SW 1271 (cell line): Measurements from ENCODE around the gene GOLGB1.
"Not testable (repeated sequence)": the region's sequence is repeated elsewhere in the genome, so short reads cannot be mapped to it uniquely, and the experiment has no call there.

Experiments used
- DNase-seq, 2 experiments: peaks; one replicate each; lab custom pipeline; 2025; lab: John Stamatoyannopoulos, UW

GOLGB1 gene

GRCh38 chr3:121690777-121691405, 58.6 kb downstream of the GOLGB1 start:
- no peak for DNase-seq

- DNase-seq = not testable (repeated sequence)
Observed at GRCh38 chr3:121688747-121689146, 60.8 kb downstream of the GOLGB1 start.

- no peak for DNase-seq
Observed at GRCh38 chr3:121681792-121682191, 67.7 kb downstream of the GOLGB1 start.

DNA sequence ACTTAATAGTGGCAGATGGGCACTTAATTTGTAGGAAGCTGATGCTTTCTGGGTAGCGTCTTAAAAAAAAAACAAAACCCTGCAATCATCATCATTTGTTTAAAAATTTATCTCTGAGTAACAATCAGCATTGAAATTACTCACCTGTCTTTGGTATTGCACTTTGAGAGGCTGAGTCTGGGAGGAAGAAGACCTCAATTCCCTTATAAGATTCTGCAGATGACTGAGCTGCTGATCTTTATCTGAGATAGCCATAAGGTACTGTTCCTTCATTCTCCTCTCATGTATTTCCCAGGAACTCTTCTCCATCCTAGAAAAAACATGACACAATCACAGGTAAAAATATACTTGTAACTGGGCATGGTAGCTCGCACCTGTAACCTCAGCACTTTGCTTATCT, 72.4 kb downstream of the GOLGB1 start:
- no peak for DNase-seq

GRCh38 chr3:121670676-121671075, 78.9 kb downstream of the GOLGB1 start:
- DNase-seq = no peak

- no peak for DNase-seq
Observed at GRCh38 chr3:121667333-121667732, 82.2 kb downstream of the GOLGB1 start.

DNA sequence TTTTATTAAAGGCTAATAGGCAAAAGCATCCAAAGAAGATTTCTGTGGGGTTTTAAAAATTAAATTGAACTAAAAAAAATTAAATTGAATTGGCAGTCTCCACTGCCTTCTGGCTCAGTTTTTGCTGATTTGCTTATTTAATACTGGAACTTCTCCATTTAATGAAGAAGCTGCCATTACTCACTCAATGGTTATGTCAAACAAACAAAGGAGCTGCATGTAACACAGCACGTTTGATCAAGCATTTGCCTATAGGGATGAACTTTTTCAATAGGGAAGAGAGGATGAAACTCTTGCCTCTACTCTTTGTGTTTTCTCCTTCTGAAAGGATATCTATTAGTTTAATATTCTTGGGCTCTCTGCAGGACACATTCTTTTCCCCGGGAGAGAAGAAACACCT, 84.1 kb downstream of the GOLGB1 start:
- no peak for DNase-seq

GRCh38 chr3:121663171-121663847, 86.2 kb downstream of the GOLGB1 start:
- DNase-seq = no peak

- no peak for DNase-seq
Observed at GRCh38 chr3:121662742-121663141, 86.8 kb downstream of the GOLGB1 start.

- DNase-seq = no peak
Observed at GRCh38 chr3:121661376-121661775, 88.2 kb downstream of the GOLGB1 start.

GRCh38 chr3:121660356-121661171, 89.0 kb downstream of the GOLGB1 start, which contains the start of gene HCLS1:
Gene HCLS1, minus strand, starts transcription at chr3:121660903. Its CDS starts 2,556 bp downstream, at chr3:121658347.
- DNase-seq = no peak

DNA sequence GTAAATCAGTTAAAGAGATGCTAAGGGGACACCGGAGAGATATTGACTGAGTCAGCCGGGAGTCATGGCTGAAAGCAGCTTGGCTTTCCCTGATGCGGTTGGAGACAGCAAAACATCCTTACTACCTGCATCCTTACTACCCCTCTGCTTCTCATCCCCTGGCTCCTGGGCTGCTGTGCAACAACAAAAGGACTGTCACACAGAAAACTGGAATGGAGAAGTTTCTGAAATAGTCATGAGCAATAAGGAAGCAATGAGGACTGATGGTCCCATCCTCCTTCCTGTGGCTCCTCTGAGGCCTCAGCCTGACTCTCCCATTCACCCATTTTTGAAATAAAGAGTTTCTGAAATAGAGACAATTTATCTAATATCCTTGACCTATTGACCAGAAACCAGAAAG, 90.0 kb downstream of the GOLGB1 start:
- DNase-seq = no peak

DNA sequence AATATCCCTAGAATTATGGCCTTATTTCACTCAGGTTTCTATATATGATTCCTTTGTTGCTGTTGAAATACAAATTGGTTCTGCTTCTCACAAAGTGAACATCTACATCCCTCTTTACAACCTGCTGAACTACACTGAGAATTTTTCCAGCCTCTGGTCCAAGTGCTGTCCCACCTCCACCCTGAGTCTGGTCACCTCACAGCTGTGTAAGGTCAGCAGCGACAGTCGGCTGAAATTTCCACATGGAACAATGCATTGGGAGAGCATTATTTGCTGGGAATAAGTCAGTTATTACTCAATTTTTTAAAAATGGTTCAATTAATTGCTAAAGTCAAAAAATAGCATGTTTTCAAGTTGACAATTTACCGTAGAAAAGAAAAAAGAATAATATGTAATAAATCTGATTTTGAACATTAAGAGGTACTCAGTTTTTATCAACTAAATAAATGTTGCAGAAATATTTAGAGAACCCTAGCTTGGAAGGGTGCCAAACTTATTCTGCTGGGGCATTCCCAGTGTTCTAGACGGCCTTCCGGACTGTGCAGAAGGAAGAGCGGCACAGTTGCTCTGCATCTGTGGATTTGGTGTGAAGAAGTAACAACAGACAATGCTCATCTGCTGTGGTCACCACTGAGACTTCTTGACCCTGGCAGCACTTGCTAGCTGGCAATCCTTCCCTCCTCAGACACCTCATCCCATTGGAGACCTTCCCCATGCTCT, 90.7 kb downstream of the GOLGB1 start:
- DNase-seq = no peak

DNA sequence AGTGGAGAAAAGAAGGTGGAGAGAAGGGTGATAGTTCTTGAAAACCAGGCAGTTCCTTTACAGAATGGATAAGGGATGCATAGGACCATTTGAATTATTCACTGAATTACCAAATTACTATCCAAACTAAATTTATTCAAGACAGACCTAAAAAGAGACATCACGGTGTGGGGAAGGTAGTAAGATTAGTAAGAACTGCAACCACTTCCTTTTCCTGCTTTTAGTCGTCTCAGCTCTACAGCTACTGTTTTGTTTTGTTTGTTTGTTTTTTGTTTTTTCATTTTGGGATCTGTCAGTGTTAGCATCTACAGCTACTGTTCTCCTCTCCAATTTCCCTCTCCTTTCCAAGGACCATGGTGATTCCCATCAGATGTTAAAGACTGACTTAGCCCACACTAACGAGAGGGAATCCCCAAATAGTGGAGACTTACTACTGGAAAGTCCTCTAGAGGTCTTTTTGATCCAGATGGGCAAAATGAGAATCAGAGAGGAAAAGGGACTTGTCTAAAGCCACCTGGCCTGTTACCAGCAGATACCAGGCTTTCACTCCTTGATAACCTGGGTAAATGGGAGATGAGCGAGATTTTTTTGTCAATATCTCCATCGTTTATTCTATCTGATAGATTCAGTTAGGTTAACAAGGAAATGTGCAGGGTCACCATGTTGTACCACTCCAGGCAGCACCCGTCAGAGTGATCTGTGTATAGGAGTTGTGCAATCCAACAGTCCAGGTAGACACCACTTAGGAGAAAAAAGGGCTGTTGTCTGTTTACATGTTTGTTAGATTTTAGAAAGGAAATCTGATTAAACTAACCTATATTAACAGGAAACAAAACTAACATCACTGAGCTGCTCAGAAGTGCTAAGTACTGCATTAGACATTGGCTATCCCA, 94.8 kb downstream of the GOLGB1 start:
- DNase-seq = no peak

DNA sequence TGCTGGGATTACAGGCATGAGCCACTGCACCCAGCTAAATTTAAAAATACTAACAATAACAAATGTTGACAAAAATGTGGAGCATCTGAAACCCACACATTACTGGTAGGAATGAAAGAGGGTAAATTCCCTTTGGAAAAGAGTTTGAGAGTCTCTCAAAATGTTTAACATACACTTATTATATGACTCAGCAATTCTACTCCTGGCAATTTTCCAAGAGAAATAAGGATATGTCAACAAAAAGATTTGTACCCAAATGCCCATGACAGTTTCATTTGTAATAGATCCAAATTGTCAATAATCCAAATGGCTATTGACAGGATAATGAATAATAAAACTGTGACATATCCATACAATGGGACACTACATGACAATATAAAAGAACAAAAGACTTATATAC, 97.9 kb downstream of the GOLGB1 start:
- DNase-seq = no peak

DNA sequence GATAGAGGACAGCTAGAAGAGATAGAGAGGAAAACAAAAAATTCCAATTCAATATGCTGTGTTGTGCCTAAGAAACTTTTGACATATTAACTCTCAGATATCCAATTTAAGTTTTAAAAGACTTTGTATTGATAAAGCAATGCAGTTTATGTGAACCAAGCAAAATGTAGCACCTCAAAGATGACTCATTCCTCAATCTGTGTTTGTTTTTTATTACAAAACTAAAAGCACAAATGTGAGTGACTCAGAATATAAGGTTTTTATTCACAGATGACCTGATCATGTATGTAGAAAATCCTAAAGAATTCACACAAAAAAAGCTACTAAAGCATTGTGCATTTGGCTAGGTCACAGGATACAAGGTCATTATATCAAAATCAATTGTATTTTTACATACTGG, 99.9 kb downstream of the GOLGB1 start:
- DNase-seq = no peak

GRCh38 chr3:121648219-121648958, 101.2 kb downstream of the GOLGB1 start:
- DNase-seq = no peak

- no peak for DNase-seq
Observed at GRCh38 chr3:121645054-121645453, 104.5 kb downstream of the GOLGB1 start.

DNA sequence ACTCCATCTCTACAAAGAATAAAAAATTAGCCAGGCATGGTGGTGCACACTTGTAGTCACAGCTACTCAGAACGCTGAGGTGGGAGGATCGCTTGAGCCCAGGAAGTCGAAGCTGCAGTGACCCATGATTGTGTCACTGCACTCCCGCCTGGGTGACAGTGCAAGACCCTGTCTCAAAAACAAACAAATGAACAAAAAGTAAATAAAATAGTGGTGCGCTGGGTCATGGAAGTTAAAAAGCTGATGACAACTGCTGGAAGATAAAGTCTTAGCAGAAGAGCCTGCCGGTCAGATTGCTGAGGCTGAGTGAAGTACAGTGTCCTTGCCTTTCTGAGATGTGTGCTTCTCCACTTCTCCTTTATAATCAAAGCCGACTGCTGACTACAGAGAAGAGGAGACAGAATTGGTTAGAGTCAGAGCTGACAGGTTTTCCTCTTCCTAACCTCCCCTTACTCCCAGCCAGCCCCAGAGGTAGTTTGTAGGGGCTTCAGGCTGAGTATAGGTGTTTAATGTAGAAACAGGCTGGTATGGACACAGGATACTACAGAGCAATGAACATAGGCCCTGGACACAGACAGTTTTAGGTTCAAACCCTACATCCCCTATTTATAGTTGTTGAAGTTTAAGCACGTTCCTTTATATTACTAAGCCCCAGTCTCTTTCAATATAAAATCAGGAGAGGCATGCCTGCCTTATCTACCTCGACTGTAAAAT, 106.8 kb downstream of the GOLGB1 start:
- no peak for DNase-seq

DNA sequence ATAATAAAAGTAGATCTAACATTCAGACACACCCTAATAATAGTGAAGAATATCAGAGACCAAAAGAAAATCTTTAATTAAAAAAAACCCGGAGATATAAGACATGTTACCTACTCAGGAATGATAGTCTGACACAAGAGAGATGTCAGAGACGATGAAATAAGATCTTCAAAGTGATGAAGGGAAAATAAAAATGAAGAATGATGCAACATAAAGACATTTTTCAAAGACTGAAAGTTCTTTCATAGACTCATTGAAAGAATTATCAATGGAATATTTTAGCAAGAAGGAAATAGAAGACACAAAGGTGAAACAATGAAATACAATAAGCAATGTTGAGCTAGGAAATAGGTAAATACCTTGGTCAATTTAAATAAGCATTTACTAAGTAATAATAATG, 108.4 kb downstream of the GOLGB1 start:
- no peak for DNase-seq
